BE2C (cell line): Measurements from ENCODE around the gene WDR3.

Source experiments
- DNase-seq: peaks from one replicate; pipeline ENCODE4 v3.0.0-alpha.2; 2020
- H3K27me3 ChIP-seq: fragments of 250-450 bp; sonication (Bioruptor Pico); 2 replicates; pipeline ENCODE4 v1.5.1; 2020; ENCODE audit warnings: mild to moderate bottlenecking
- H3K36me3 ChIP-seq: fragments of 250-450 bp; sonication (Bioruptor Pico); 2 replicates; pipeline ENCODE4 v1.5.1; 2020; ENCODE audit warnings: mild to moderate bottlenecking
- H3K4me1 ChIP-seq: fragments of 250-450 bp; sonication (Bioruptor Pico); 2 replicates; pipeline ENCODE4 v1.5.1; 2020
- H3K4me3 ChIP-seq: 2 replicates; pipeline ENCODE4 v1.5.1; 2011; ENCODE audit warnings: low read depth, low read length
- H3K9me3 ChIP-seq: fragments of 250-450 bp; sonication (Bioruptor Pico); 2 replicates; pipeline ENCODE4 v1.5.1; 2020
- TF ChIP-seq, protein P1 (sequence below): IDR thresholded peaks from 2 replicates; pipeline ENCODE4 v1.5.1; 2012; ENCODE audit warnings: mild to moderate bottlenecking, low read depth, low read length

The WDR3 gene

DNA sequence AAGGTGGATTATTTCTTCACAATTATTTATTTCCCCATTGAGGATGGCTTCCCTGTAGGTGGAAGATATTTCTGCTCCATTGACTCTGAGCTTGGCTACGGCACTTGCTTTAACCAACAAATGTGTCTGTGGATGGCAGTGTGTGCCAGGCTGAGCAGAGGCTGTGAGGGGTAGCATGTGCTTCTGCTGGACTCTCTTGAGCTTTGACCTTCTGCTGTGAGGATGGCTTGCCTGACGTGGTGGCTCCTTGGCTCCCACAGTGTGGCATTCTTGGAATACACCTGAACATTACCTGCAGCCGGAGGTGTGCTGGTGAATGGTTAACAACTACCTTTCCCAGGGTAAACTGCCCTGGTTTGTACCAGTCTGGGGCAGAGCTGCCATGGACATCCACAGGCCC lies 46.8 kb downstream of the WDR3 start:
- Histone ChIP-seq H3K4me1 (no peaks in the 10 kb centered on the region), H3K4me3 (no peak overlapping the region), H3K36me3 (no peaks in the 10 kb centered on the region), H3K27me3 (peaks cover 4% of the 10 kb centered on the region; the same call in 1 of the 2 replicates), H3K9me3 (no peaks in the 10 kb centered on the region)
- no peak for DNase-seq
- TF ChIP-seq, protein P1, sequence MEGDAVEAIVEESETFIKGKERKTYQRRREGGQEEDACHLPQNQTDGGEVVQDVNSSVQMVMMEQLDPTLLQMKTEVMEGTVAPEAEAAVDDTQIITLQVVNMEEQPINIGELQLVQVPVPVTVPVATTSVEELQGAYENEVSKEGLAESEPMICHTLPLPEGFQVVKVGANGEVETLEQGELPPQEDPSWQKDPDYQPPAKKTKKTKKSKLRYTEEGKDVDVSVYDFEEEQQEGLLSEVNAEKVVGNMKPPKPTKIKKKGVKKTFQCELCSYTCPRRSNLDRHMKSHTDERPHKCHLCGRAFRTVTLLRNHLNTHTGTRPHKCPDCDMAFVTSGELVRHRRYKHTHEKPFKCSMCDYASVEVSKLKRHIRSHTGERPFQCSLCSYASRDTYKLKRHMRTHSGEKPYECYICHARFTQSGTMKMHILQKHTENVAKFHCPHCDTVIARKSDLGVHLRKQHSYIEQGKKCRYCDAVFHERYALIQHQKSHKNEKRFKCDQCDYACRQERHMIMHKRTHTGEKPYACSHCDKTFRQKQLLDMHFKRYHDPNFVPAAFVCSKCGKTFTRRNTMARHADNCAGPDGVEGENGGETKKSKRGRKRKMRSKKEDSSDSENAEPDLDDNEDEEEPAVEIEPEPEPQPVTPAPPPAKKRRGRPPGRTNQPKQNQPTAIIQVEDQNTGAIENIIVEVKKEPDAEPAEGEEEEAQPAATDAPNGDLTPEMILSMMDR, result no peak

DNA sequence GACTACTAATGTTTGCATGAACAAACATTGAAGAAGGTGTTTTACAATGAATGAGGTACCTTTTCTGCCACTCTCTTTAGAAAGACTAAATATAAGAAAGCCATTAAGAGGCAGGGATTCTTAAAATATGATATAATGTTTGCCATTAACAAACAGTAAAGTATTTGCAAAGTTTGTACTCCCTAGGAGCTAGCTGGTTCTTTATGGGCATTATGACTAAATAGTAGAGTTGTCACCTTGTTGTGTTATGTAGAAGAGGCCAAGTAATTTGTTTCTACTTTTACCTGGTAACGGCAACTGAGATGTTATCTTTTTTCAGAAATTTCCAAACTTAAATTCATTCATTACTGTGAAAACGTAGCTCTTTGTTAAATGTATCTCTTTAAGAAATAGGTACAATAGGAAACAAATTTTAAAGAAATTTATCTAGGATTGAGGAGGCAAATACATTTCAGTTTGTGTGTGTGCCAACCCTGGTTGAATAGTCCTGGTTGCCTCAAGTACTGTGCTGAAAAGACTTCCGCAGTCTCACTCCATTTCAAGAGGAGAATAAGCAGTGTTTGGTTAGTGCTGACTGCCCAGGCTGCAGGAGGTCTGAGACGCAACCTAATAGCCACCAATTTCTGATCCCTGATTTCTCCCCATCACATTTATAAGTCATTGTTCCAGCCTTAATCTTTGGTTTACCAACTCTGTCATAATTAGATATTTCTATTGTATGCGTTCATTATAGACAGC lies 52.1 kb downstream of the WDR3 start:
- TF ChIP-seq, protein P1, result no peak
- no peaks in the 10 kb centered on the region for H3K4me1 ChIP-seq
- no peak overlapping the region for H3K4me3 ChIP-seq
- no peak for DNase-seq
- peaks cover 4% of the 10 kb centered on the region; the same call in 1 of the 2 replicates for H3K27me3 ChIP-seq
- H3K36me3 ChIP-seq, result no peaks in the 10 kb centered on the region
- H3K9me3 ChIP-seq, result no peaks in the 10 kb centered on the region

DNA sequence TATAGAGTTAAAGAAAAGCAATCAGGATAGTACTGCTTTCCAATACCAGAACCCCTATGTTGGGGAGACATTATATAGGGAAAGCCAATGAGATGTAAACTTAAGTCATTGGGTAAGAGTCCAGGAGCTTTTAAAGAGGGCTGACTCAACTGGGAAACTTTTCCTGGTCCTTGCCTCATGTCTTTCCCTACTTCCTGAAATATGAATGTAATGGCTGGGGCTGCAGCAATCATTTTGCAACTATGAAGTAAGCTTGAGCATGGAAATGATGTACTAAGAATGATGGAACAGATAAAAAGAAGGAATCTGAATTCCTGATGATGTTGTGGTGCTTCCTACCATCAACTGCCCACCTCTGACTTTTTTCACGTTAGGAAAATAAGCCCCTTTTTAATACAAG lies 55.7 kb downstream of the WDR3 start:
- DNase-seq, result no peak
- H3K27me3 ChIP-seq, result peaks cover 6% of the 10 kb centered on the region; the same call in 1 of the 2 replicates
- no peaks in the 10 kb centered on the region for H3K36me3 ChIP-seq
- TF ChIP-seq, protein P1, result no peak
- no peak overlapping the region for H3K4me3 ChIP-seq
- no peaks in the 10 kb centered on the region for H3K9me3 ChIP-seq
- no peaks in the 10 kb centered on the region for H3K4me1 ChIP-seq

DNA sequence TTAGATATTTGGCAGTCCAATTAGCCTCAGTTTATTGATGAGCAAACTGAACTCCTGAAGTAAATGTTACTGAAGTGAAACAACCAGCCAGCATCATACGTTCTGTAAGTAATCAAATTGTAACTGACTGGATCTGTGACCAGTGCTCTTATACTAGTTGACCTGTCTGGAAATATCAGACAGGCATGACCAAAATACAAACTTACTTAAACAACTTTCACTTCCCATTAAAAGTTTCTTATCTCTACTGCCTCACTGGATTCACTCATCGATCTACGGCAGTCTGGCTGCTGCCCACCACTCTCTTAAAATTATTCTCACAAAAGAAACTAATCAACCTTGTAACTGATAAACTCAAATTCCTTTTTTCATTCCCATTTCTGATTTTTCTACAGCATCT lies 56.4 kb downstream of the WDR3 start:
- Histone ChIP-seq H3K9me3 (no peaks in the 10 kb centered on the region), H3K27me3 (peaks cover 5% of the 10 kb centered on the region; the same call in 1 of the 2 replicates), H3K36me3 (no peaks in the 10 kb centered on the region), H3K4me1 (no peaks in the 10 kb centered on the region), H3K4me3 (no peak overlapping the region)
- no peak for DNase-seq
- TF ChIP-seq, protein P1, result no peak

DNA sequence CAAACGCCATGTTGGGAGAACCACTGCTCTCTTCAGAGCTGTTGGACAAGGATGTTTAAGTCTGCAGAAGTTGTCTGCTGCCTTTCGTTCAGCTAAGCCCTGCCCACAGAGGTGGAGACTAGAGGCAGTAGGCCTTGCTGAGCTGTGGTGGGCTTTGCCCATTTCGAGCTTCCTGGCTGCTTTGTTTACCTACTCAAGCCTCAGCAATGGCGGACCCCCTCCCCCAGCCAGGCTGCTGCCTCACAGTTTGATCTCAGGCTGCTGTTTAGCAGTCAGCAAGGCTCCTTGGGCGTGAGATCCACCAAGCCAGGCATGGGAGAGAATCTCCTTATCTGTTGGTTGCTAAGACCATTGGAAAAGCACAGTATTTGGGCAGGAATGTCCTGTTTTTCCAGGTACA lies 74.8 kb downstream of the WDR3 start:
- DNase-seq, result no peak
- TF ChIP-seq, protein P1, result no peak
- no peaks in the 10 kb centered on the region for H3K4me1 ChIP-seq
- H3K4me3 ChIP-seq, result no peak overlapping the region
- no peaks in the 10 kb centered on the region for H3K9me3 ChIP-seq
- H3K36me3 ChIP-seq, result no peaks in the 10 kb centered on the region
- H3K27me3 ChIP-seq, result peaks cover 2% of the 10 kb centered on the region; the same call in 1 of the 2 replicates

DNA sequence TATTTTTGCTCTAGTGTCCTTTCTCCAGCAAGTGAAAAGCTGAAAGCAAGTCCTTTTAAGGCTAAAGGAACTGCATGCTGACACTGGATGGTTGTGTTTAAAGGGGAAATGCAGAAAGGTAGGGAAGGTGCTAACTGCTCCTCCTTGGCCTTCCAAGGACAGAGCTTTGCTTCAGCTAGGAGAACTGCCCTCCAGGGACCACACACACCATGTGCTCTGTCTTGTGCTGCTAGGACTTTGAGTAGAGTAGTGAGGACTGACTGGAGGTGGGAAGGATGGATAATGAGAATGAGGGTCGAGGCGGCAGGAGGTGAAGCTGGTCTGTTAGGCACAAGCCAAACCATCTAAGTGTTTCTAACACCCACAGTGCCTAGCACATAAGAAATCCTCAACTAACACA lies 77.9 kb downstream of the WDR3 start:
- TF ChIP-seq, protein P1, result no peak
- DNase-seq, result no peak
- H3K9me3 ChIP-seq, result no peaks in the 10 kb centered on the region

More for the DNA sequence above, 77.9 kb downstream of the WDR3 start:
- Histone ChIP-seq H3K4me3 (no peak overlapping the region), H3K27me3 (peaks cover 9% of the 10 kb centered on the region), H3K4me1 (no peaks in the 10 kb centered on the region), H3K36me3 (no peaks in the 10 kb centered on the region)
